EH (cell line): ENCODE results near the gene CCDC87.
"Not testable (repeated sequence)": the region's sequence is repeated elsewhere in the genome, so short reads cannot be mapped to it uniquely, and the experiment has no call there.

Experiments
- DNase-seq: peaks from one replicate; pipeline ENCODE4 v3.0.0-alpha.2; 2015; ENCODE audit warnings: low read depth

Gene CCDC87, protein sequence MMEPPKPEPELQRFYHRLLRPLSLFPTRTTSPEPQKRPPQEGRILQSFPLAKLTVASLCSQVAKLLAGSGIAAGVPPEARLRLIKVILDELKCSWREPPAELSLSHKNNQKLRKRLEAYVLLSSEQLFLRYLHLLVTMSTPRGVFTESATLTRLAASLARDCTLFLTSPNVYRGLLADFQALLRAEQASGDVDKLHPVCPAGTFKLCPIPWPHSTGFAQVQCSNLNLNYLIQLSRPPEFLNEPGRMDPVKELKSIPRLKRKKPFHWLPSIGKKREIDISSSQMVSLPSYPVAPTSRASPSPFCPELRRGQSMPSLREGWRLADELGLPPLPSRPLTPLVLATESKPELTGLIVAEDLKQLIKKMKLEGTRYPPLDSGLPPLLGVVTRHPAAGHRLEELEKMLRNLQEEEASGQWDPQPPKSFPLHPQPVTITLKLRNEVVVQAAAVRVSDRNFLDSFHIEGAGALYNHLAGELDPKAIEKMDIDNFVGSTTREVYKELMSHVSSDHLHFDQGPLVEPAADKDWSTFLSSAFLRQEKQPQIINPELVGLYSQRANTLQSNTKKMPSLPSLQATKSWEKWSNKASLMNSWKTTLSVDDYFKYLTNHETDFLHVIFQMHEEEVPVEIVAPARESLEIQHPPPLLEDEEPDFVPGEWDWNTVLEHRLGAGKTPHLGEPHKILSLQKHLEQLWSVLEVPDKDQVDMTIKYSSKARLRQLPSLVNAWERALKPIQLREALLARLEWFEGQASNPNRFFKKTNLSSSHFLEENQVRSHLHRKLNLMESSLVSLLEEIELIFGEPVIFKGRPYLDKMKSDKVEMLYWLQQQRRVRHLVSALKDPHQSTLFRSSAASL

DNA sequence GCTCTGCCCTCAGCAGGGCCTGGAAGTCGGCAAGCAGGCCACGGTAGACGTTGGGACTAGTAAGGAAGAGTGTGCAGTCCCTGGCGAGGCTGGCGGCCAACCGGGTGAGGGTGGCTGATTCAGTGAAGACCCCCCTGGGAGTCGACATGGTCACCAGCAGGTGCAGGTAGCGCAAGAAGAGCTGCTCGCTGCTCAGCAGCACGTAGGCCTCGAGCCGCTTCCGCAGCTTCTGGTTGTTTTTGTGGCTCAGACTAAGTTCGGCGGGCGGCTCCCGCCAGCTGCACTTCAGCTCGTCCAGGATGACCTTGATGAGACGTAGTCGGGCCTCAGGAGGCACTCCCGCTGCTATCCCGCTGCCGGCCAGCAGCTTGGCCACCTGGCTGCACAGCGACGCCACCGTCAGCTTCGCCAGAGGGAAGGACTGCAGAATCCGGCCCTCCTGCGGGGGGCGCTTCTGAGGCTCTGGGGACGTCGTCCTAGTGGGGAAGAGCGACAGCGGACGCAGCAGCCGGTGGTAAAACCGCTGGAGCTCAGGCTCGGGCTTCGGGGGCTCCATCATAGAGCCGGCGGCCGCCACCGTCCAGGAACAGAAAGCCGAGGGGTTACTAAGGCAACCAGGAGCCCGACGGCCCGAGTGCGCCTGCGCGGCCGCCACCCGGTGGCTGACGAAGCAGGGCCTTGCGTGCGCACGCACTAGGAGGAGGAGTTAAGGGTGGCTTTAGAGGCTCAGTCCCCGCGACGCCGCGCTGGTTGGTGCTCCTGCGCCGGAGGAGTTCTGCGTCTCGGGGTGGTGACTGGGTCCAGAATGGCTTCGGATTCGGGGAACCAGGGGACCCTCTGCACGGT is at the start of gene CCDC87, which contains the start of gene CCS:
TSS of gene CCDC87 (minus strand) at position 607 of the 846 bp plus-strand sequence. CDS start at position 559, 48 bp downstream.
TSS of gene CCS (plus strand) at position 729 of the 846 bp plus-strand sequence. CDS start at position 806, 77 bp downstream.
- DNase-seq, result peak; percentile 96

GRCh38 chr11:66641834-66642233 is 49.0 kb upstream of the CCDC87 start:
- peak; percentile 63 for DNase-seq

- not testable (repeated sequence) for DNase-seq
These were observed 47.0 kb upstream of the CCDC87 start for GRCh38 chr11:66639814-66640340.

- peak; percentile 56 for DNase-seq
These were observed 46.4 kb upstream of the CCDC87 start for GRCh38 chr11:66639066-66639813.

DNA sequence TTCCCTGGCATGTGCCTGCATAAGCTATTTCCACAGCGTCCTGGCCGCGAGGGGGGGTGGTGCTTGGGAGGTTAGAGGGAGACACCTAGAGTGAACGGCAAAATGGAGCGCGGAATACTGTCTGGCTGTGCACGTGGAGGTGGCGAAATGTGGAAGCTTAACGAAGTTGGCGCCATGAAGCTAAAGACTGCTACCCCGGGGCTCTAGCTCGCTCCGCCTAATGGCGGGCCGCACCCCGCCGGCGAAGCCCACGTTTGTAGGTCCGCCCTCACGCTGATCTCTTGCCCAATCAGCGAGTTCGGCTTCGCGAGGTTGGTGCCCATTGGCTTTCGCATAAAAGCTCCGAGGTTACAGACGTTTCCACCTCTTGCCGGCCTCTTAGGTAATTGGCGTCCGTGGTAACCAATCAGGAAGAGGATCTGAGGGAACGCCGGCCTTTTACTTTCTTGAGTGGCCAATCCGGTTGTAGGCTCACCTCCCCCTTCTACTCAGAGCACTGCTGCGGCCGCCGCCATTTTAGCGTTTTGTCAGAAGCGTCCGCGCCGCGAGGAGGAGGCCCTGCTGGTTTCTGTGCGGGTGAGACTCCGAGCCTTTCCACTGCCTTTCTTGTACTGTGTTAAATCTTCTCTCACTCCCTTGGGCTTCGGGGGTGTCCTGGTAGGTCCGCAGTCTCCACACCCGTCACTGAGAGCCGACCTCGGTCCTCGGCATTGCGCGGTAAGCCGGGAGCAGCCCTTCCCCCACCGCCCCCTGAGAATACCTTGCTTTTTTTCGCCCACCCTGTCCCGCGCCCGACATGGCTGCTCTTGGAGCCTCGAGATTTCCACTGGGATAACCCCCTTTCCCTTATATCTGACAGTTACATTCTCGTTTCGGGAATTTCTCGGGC is 45.6 kb upstream of the CCDC87 start, which contains the start of gene RBM4:
TSS of gene RBM4 (plus strand) at position 527 of the 889 bp plus-strand sequence. CDS start 1,009 bp downstream, outside the sequence.
- peak; percentile 100 for DNase-seq

GRCh38 chr11:66637557-66638176 is 44.8 kb upstream of the CCDC87 start:
- DNase-seq, result peak; percentile 14

DNA sequence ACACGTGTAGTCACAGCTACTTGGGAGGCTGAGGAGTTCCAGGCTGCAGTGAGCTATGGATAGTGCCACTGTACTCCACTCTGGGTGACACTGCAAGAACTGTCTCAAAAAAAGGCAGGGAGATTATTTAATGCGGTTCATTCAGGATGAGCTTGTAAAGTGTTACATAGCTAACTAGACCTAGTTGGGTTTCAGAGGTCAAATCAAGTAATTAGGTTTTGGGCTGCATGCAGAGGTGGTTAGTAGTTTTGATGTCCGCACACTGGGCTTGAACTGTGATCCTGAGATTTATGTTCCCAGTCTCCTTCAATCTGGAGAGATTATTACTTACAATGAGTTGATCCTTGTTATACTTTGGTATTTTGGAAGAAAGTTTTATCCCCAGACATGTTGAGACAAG is 43.5 kb upstream of the CCDC87 start:
- DNase-seq, result no peak

DNA sequence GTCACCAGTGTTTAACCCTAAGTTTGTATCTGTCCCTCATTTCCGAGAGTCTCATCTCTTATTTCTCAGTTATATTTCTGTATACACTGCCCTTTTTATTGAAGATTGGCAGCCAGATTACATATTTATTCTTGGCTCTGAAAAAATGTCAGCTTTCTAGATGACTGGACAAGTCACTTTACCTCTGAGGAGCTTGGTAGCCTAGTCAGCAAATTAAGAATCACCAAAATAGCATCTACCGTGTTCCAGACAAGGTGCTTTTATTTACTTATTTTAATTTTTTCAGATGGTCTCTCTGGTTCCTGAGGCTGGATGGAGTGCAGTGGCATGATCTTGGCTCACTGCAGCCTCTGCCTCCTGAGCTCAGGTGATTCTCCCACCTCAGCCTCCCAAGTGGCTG is 40.1 kb upstream of the CCDC87 start:
- no peak for DNase-seq

- no peak for DNase-seq
These were observed 39.0 kb upstream of the CCDC87 start for GRCh38 chr11:66631883-66632282.

DNA sequence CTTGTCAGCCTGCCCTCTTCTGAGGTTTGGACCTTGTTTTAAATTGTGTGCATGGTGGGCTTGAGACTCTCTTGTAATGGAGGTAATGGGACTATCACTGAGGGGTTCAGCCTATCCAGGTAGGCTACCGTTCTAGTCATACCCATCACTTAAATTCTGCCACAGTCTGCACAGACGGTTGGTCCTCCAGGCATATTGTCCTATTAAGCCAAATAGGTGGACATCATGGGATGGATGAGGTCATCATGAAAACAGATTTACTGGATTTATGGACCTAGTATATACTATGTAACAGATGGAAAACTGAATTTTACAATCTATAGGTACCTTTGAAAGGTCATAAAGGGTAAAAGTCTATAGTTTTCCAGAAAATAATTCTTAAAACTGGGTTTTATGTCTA is 36.5 kb upstream of the CCDC87 start:
- DNase-seq, result no peak

- no peak for DNase-seq
These were observed 35.3 kb upstream of the CCDC87 start for GRCh38 chr11:66628061-66628603.

DNA sequence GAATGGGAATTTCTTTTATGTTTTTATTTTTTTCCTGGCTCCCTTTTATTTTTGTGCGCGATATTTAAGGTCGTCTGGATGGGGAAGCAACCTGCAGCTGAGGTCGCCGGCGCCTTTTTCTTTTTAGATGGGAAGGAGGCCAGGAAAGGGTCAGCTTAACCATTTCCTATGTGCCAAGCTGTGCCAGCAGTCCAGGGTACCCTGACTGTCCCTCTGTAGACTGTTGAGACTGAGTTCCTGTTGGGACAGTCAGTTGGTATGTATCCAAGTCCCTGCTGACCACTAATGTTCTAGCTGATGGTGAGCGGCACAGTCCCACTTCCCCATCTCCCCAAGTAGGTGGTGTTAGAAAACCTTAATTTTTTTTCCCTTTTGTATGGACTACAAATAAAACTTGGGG is 34.1 kb upstream of the CCDC87 start:
- DNase-seq, result no peak

DNA sequence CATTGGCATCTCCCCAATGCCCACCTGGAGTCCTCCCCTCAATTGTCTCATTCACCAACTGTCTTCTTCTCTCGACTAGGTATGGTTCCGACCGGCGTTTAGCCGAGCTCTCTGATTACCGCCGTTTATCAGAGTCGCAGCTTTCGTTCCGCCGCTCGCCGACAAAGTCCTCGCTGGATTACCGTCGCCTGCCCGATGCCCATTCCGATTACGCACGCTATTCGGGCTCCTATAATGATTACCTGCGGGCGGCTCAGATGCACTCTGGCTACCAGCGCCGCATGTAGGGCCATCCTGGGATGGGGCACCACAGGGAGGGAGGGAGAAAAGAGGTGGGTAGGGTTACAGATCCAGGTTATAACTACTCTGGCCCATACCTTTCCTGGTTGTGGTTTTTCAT is 33.5 kb upstream of the CCDC87 start:
- no peak for DNase-seq

GRCh38 chr11:66625752-66626149 is 32.9 kb upstream of the CCDC87 start:
- no peak for DNase-seq

- no peak for DNase-seq
These were observed 32.3 kb upstream of the CCDC87 start for GRCh38 chr11:66625041-66625751.

GRCh38 chr11:66624450-66624849 is 31.6 kb upstream of the CCDC87 start:
- DNase-seq, result no peak

GRCh38 chr11:66619080-66619554 is 26.3 kb upstream of the CCDC87 start:
- peak; percentile 58 for DNase-seq

DNA sequence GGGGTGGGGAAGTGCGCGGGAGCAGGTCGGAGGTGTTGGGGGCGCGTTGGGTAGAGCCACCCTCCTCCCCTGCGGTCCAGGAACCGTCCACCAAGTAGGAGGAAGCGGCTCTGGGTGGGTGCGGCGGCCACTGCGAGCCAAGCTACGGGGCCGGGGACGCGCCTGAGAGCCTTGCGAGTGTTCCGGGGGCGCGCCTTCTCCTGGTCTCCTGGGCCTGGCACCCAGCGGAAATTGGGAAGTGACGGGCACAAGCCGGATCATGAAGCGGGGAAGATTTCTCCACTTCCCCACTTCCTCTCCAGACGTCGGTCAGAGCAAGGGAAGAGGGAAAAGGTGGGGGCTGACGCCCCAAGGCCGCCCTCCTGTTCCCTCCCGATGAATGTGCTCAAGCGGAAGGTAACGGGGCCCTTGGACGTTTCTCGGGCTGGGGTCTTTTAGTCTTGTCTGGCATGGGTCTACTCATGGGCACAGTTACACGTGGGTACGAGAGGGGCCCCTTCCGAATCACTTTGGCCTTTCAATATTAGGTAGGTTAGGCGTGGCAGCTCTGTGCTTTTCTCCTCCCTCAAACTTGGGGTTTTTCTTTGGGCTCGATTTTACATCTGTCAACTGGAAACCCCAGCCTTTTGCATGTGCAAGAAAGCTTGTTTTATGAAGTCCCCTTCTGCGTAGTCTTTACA is 24.4 kb upstream of the CCDC87 start:
- DNase-seq, result peak; percentile 76
